Ishikawa (cell line): ENCODE measurements around the gene FCN3.

Experiments
- CEBPB ChIP-seq: IDR thresholded peaks from 2 replicates; pipeline ENCODE4 v1.6.1; 2012
- CREB1 ChIP-seq: IDR thresholded peaks from 2 replicates; pipeline ENCODE4 v1.6.1; 2012; ENCODE audit warnings: low read depth
- EGR1 ChIP-seq: IDR thresholded peaks from 2 replicates; pipeline ENCODE4 v1.6.1; 2012
- EP300 ChIP-seq: IDR thresholded peaks from 2 replicates; pipeline ENCODE4 v1.6.1; 2012; ENCODE audit warnings: borderline replicate concordance
- FOXM1 ChIP-seq: IDR thresholded peaks from 2 replicates; pipeline ENCODE4 v1.6.1; 2012; ENCODE audit warnings: low read depth, borderline replicate concordance
- MAX ChIP-seq: IDR thresholded peaks from 2 replicates; pipeline ENCODE4 v1.6.1; 2012
- NFIC ChIP-seq: IDR thresholded peaks from 2 replicates; pipeline ENCODE4 v1.6.1; 2012
- RAD21 ChIP-seq: IDR thresholded peaks from 2 replicates; pipeline ENCODE4 v1.6.1; 2012; ENCODE audit warnings: low read depth
- REST ChIP-seq: IDR thresholded peaks from 2 replicates; pipeline ENCODE4 v1.6.1; 2012; ENCODE audit warnings: low read depth, mild to moderate bottlenecking
- TAF1 ChIP-seq: IDR thresholded peaks from 2 replicates; pipeline ENCODE4 v1.6.1; 2012; ENCODE audit warnings: low read depth, mild to moderate bottlenecking
- TCF12 ChIP-seq: IDR thresholded peaks from 2 replicates; pipeline ENCODE4 v1.6.1; 2012; ENCODE audit warnings: low read depth
- TEAD4 ChIP-seq: IDR thresholded peaks from 2 replicates; pipeline ENCODE4 v1.6.1; 2012
- USF1 ChIP-seq: IDR thresholded peaks from 2 replicates; pipeline ENCODE4 v1.6.1; 2012
- YY1 ChIP-seq: IDR thresholded peaks from 2 replicates; pipeline ENCODE4 v1.6.1; 2012; ENCODE audit warnings: low read depth
- ZBTB7A ChIP-seq: IDR thresholded peaks from 2 replicates; pipeline ENCODE4 v1.6.1; 2012; ENCODE audit warnings: low read depth

The FCN3 gene

GRCh38 chr1:27399251-27400025 lies 24.8 kb upstream of the FCN3 start:
- TF ChIP-seq CEBPB (no peak), RAD21 (no peak), EGR1 (no peak), TEAD4 (no peak), EP300 (no peak), NFIC (no peak), USF1 (no peak), TAF1 (no peak), YY1 (no peak), ZBTB7A (no peak), MAX (no peak), CREB1 (no peak), TCF12 (no peak), FOXM1 (no peak), REST (no peak)

- TF ChIP-seq CEBPB (no peak), FOXM1 (no peak), MAX (no peak), USF1 (no peak), TCF12 (no peak), CREB1 (no peak), YY1 (no peak), EGR1 (no peak), REST (no peak), ZBTB7A (no peak), RAD21 (no peak), TAF1 (no peak), TEAD4 (no peak), NFIC (no peak), EP300 (no peak)
These were observed 24.0 kb upstream of the FCN3 start for GRCh38 chr1:27398405-27399149.

GRCh38 chr1:27397749-27398148 lies 23.1 kb upstream of the FCN3 start:
- no peak for TF ChIP-seq YY1
- TF ChIP-seq EGR1 = no peak
- TF ChIP-seq TAF1 = no peak
- no peak for TF ChIP-seq CREB1
- no peak for TF ChIP-seq MAX
- no peak for TF ChIP-seq USF1
- TF ChIP-seq ZBTB7A = no peak
- no peak for TF ChIP-seq EP300
- TF ChIP-seq NFIC = no peak
- TF ChIP-seq RAD21 = no peak
- no peak for TF ChIP-seq TEAD4

- TF ChIP-seq USF1 (no peak), MAX (no peak), CEBPB (no peak), FOXM1 (no peak), REST (no peak), EGR1 (no peak), RAD21 (no peak), CREB1 (no peak), NFIC (no peak), TAF1 (no peak), EP300 (no peak), ZBTB7A (no peak), TEAD4 (no peak), TCF12 (no peak), YY1 (no peak)
These were observed 22.5 kb upstream of the FCN3 start for GRCh38 chr1:27397110-27397509.
